Type B pancreatic cell (in vitro differentiated cells): Measurements from ENCODE around the gene SCLY. TPM values are rescaled to one million over a fixed set of nuclear protein-coding genes. Genes with fewer than 3 reads are reported as not detected.

Experiments used
- DNase-seq: peaks from one replicate; pipeline ENCODE4 v3.0.0; 2021; ENCODE audit warnings: mixed read lengths; ENCODE audit not compliant: unreplicated experiment; ENCODE audit errors: extremely low spot score
- H3K27ac Mint-ChIP-seq: 2 replicates; pipeline ENCODE4 v1.8.0; 2021; ENCODE audit warnings: mild to moderate bottlenecking, mixed read lengths
- H3K27me3 Mint-ChIP-seq: 2 replicates; pipeline ENCODE4 v1.8.0; 2021; ENCODE audit warnings: mixed read lengths
- H3K36me3 Mint-ChIP-seq: 2 replicates; pipeline ENCODE4 v1.8.0; 2021; ENCODE audit warnings: mixed read lengths
- H3K4me1 Mint-ChIP-seq: one replicate; pipeline ENCODE4 v1.8.0; 2021; ENCODE audit warnings: mixed read lengths; ENCODE audit not compliant: unreplicated experiment
- H3K4me3 Mint-ChIP-seq: 2 replicates; pipeline ENCODE4 v1.8.0; 2021; ENCODE audit warnings: mild to moderate bottlenecking, mixed read lengths
- H3K9me3 Mint-ChIP-seq: 2 replicates; pipeline ENCODE4 v1.8.0; 2021; ENCODE audit warnings: mixed read lengths
- CTCF ChIP-seq: fragments of 200-600 bp; sonication (generic); conservative IDR thresholded peaks from 2 replicates; pipeline ENCODE4 v1.5.0; 2021; ENCODE audit warnings: antibody characterized with exemption, mild to moderate bottlenecking
- total RNA-seq: library from RNA; stranded (reverse); gene quantifications from 2 replicates; pipeline ENCODE4 v1.2.1, GENCODE V29; 2021; ENCODE audit warnings: low replicate concordance

SCLY gene
- total RNA-seq, 1 donor from 2014 or later: 34.5 TPM

- Mint-ChIP-seq H3K27ac (no peak overlapping the region), H3K36me3 (no peaks in the 10 kb centered on the region), H3K27me3 (peaks cover 8% of the 10 kb centered on the region), H3K4me3 (no peak overlapping the region), H3K9me3 (no peaks in the 10 kb centered on the region), H3K4me1 (no peaks in the 10 kb centered on the region)
- TF ChIP-seq CTCF: peak; percentile 43
- DNase-seq: no peak
These were observed 59.9 kb downstream of the SCLY start for GRCh38 chr2:238120463-238121298.

DNA sequence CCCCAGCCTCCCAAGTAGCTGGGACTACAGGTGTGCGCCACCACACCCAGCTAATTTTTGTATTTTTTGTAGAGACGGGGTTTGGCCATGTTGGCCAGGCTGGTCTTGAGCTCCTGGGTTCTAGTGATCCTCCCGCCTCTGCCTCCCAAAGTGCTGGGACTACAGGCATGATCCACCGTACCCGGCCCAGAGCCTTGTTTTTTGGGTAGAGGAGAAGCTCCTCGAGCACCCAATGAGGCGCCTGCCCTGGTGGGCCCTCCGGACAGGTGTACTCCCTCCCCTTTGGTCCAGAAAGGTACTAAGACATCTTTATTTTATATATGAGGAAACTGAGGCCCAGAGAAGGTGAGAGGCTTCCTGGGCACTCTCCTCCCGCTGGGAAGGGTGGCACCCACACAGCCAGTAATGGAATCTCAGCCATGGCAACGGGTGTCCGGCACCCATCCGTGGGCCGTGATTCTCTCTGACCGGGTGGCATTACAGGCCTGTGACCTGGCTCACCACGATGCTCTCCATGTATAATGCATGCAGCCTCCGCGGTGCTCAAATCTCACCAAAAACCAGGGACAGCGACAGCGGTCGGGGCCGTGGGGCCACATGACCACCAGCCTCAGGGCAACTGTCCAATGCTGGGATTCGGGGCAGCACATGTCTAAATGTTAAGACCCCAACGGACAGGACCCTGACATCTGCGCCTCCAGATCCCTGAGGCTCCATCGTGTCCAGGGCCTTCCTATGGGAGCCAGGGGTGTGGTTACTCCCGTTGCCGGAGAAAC, 60.9 kb downstream of the SCLY start:
- Mint-ChIP-seq H3K9me3 (no peaks in the 10 kb centered on the region), H3K27me3 (peaks cover 8% of the 10 kb centered on the region), H3K4me1 (no peaks in the 10 kb centered on the region), H3K27ac (no peak overlapping the region), H3K4me3 (no peak overlapping the region), H3K36me3 (no peaks in the 10 kb centered on the region)
- TF ChIP-seq CTCF: no peak
- no peak for DNase-seq

DNA sequence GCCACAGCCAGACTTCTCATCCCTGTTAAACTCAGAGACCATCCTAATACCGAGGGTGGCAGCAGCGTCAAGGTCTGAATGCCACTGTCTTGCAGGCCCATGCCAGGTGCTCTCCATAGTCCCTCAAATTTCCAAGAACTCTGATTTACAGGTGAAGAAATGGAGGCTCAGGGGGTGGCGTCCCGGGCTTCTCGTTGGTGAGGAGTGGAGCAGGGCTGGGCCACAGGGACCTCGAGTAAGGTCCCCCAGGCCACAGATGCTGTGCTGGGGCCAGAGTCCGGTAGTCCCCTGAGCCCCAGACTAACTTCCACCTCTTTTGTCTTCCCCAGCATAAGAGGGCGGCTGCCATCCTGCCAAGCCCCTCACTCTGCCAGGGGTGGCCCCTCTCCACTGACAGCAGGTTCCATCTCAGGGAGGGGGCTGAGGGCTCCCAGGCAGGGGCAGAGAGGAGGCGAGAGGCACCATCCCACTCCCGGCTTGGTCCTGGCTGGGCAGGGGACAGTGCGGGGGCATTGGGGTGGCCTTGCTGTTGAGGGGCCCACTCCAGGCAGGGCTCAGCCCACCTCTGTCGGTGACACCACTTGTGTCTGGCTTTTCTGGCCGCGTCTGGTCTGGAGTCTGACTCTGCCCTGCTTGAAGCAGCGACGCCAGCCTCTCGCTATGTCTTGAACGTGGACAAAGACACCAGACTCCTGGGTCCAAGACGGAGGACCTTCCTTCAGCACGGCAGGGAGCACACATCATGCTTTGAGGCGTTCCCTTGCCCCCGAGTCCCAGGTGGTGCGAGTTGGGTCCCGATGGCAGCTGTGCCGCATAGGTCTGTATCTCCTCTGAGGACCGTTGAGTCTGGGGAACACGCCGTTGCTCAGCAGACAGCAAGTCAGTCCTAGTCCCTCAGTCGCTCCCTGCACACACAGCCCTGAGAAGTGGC, 61.8 kb downstream of the SCLY start:
- Mint-ChIP-seq H3K36me3 (no peaks in the 10 kb centered on the region), H3K4me1 (no peaks in the 10 kb centered on the region)

DNA sequence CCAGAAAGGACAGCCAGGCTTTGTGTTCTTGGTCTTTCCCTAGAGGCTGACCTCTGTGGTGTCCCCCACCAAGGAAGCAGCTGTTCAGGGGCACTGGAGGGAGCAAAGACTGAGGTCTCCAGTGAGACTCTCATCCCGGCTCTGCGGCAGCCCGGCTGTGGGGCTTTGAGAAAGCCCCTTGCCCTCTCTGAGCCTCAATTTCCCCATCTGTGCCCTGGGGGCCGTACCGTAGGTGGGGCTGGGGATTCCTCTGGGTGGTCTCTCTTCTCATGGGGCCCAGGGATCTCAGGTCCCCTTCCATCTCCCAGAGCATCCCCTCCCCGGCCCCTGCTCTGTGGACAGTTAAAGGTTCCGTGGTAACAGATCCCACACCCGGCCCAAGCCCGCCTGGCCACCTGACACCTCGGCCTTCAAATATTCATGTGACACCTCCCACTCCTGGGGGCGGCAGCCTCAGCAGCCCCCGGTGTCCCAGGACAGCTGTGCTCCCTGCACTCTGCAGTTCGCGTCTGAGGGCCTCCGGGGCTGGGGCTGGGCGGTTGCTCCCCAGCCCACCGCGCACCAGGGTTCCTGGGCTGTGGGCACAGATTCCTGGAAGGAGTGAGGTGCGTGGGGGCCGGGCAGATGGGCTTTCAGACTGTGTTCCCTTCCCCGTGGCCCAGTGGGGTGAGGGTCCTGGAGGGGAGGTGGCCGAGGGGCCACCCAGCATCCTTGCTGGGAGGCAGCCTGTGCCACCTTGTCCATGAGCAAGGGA, 62.6 kb downstream of the SCLY start:
- Mint-ChIP-seq H3K27ac (no peak overlapping the region), H3K4me3 (no peak overlapping the region), H3K36me3 (no peaks in the 10 kb centered on the region), H3K9me3 (no peaks in the 10 kb centered on the region), H3K4me1 (no peaks in the 10 kb centered on the region), H3K27me3 (no peaks in the 10 kb centered on the region)
- TF ChIP-seq CTCF: no peak
- no peak for DNase-seq

More for the DNA sequence above, 61.8 kb downstream of the SCLY start:
- Mint-ChIP-seq H3K9me3 (no peaks in the 10 kb centered on the region), H3K27me3 (peaks cover 3% of the 10 kb centered on the region), H3K27ac (no peak overlapping the region), H3K4me3 (no peak overlapping the region)
- no peak for DNase-seq
- TF ChIP-seq CTCF: no peak
